ENCODE data around the gene SNCB. TPM values are rescaled to one million over a fixed set of nuclear protein-coding genes. Genes with fewer than 3 reads are reported as not detected.

SNCB gene
- polyA plus RNA-seq, 1 of the 3 experiments (the other 2 are of a cell fraction): 0.33 TPM

- DNase-seq: peak; percentile 65
- no peaks in the 10 kb centered on the region for H3K79me2 ChIP-seq (ENCODE audit: insufficient read depth)
- CTCF ChIA-PET: interaction anchor here (0.6 to 7.2 kb wide), 9 partner anchors 11 to 204 kb away, joined by 3 to 49 read pairs (median 5); partner anchors contain the start of genes CLTB, EIF4E1B, SNCB and TSPAN17
- H3K4me3 ChIP-seq (ENCODE audit: low read depth in 2 of 2, low read length in 1 of 2): peak overlapping the region; percentile 29 to 57; a peak in 3 of 4 replicates
- POLR2A ChIA-PET: no interaction called here
- no peaks in the 10 kb centered on the region for H3K36me3 ChIP-seq (replicated peaks in 1 of 2; ENCODE audit: control insufficient read depth in 1 of 2, insufficient read depth in 2 of 2, low read length in 1 of 2)
- H3K9ac ChIP-seq: no peak overlapping the region
- WGBS (ENCODE audit: low lambda C conversion rate): 8% methylated on average over 16 of the region's 59 CpGs
- no peak overlapping the region for H2AFZ ChIP-seq (ENCODE audit: low read depth)
- H3K4me1 ChIP-seq (ENCODE audit: control insufficient read depth in 1 of 2, insufficient read depth in 2 of 2, low read depth in 1 of 2, low read length in 1 of 2): peaks cover 4 to 21% of the 10 kb centered on the region in 2 experiments; a peak in 2 of 4 replicates
- peak overlapping the region; percentile 75 for H3K4me2 ChIP-seq
- no peak overlapping the region for H3K27ac ChIP-seq (ENCODE audit: low read depth in 2 of 2, low read length in 1 of 2)
- H3F3A ChIP-seq (replicated peaks; ENCODE audit: insufficient read depth): no peaks in the 10 kb centered on the region
- 0 out of 2 replicates have a peak, but pooled peaks have one; percentile 2 for TF ChIP-seq NRF1 (IDR thresholded peaks at IDR 0.05; ENCODE audit: low read depth, low read length)
- TF ChIP-seq, protein P1, sequence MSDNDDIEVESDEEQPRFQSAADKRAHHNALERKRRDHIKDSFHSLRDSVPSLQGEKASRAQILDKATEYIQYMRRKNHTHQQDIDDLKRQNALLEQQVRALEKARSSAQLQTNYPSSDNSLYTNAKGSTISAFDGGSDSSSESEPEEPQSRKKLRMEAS (IDR thresholded peaks at IDR 0.05; ENCODE audit: low read depth): peak; percentile 25; the same call in 1 of the 2 replicates
- TF ChIP-seq, protein P2, sequence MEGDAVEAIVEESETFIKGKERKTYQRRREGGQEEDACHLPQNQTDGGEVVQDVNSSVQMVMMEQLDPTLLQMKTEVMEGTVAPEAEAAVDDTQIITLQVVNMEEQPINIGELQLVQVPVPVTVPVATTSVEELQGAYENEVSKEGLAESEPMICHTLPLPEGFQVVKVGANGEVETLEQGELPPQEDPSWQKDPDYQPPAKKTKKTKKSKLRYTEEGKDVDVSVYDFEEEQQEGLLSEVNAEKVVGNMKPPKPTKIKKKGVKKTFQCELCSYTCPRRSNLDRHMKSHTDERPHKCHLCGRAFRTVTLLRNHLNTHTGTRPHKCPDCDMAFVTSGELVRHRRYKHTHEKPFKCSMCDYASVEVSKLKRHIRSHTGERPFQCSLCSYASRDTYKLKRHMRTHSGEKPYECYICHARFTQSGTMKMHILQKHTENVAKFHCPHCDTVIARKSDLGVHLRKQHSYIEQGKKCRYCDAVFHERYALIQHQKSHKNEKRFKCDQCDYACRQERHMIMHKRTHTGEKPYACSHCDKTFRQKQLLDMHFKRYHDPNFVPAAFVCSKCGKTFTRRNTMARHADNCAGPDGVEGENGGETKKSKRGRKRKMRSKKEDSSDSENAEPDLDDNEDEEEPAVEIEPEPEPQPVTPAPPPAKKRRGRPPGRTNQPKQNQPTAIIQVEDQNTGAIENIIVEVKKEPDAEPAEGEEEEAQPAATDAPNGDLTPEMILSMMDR (IDR thresholded peaks at IDR 0.05): no peak
- no peaks in the 10 kb centered on the region for H3K9me3 ChIP-seq
- no peaks in the 10 kb centered on the region for H3K9me2 ChIP-seq
- no peaks in the 10 kb centered on the region for H4K20me1 ChIP-seq (ENCODE audit: insufficient read depth)
- peaks cover 21% of the 10 kb centered on the region for H3K27me3 ChIP-seq (ENCODE audit: insufficient read depth)
Observed at GRCh38 chr5:176619569-176620332, 10.6 kb downstream of the SNCB start.

DNA sequence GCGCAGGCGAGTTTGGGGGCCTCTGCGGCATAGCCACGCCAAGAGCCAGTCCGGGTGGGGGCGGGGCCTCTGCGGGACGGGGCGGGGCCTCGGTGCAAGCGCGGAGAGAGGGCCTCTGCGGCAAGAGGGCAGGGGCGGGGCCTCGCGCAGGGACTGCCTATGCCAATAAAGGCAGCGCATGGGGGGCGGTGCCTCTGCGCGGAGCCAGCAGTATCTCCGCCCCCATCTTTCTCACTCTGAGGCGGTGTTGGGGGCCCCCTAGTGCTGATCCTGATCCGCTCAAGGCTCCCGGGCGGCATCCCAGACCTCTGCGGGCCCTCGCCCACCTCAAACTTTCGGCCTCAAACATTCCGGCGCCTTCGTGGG is 11.1 kb downstream of the SNCB start:
- whole genome bisulfite sequencing (ENCODE audit: low lambda C conversion rate): 24% methylated on average over 3 of the region's 31 CpGs
- DNase-seq: peak; percentile 98
- peaks cover 21% of the 10 kb centered on the region for H3K27me3 ChIP-seq (ENCODE audit: insufficient read depth)
- TF ChIP-seq MEF2A (IDR thresholded peaks at IDR 0.05; ENCODE audit: borderline replicate concordance, low read depth) (no peak), GATA2 (CRISPR knock-in tag; IDR thresholded peaks at IDR 0.05) (peak; percentile 41; the same call in 1 of the 2 replicates), POLR2AphosphoS5 (IDR thresholded peaks at IDR 0.05; ENCODE audit: low read depth, low read length) (no peak), FOXM1 (IDR thresholded peaks at IDR 0.05; ENCODE audit: low read depth) (no peak), EP300 (IDR thresholded peaks at IDR 0.05; ENCODE audit: borderline replicate concordance in 1 of 2, low read depth in 1 of 2, low read length in 1 of 2) (no peak), RXRA (IDR thresholded peaks at IDR 0.05; ENCODE audit: borderline replicate concordance, low read depth) (no peak), GABPA (IDR thresholded peaks at IDR 0.05; ENCODE audit: low read depth) (no peak), JUND (IDR thresholded peaks at IDR 0.05) (no peak), TAF1 (IDR thresholded peaks at IDR 0.05; ENCODE audit: borderline replicate concordance, low read depth, low read length) (no peak)
- TF ChIP-seq, protein P3, sequence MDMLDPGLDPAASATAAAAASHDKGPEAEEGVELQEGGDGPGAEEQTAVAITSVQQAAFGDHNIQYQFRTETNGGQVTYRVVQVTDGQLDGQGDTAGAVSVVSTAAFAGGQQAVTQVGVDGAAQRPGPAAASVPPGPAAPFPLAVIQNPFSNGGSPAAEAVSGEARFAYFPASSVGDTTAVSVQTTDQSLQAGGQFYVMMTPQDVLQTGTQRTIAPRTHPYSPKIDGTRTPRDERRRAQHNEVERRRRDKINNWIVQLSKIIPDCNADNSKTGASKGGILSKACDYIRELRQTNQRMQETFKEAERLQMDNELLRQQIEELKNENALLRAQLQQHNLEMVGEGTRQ (IDR thresholded peaks at IDR 0.05; ENCODE audit: borderline replicate concordance, low read depth, low read length): no peak
- TF ChIP-seq, protein P4, sequence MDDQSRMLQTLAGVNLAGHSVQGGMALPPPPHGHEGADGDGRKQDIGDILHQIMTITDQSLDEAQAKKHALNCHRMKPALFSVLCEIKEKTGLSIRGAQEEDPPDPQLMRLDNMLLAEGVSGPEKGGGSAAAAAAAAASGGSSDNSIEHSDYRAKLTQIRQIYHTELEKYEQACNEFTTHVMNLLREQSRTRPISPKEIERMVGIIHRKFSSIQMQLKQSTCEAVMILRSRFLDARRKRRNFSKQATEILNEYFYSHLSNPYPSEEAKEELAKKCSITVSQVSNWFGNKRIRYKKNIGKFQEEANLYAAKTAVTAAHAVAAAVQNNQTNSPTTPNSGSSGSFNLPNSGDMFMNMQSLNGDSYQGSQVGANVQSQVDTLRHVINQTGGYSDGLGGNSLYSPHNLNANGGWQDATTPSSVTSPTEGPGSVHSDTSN (IDR thresholded peaks at IDR 0.05): no peak
- TF ChIP-seq, protein P2 (IDR thresholded peaks at IDR 0.05): peak; percentile 59
- TF ChIP-seq, protein P5, sequence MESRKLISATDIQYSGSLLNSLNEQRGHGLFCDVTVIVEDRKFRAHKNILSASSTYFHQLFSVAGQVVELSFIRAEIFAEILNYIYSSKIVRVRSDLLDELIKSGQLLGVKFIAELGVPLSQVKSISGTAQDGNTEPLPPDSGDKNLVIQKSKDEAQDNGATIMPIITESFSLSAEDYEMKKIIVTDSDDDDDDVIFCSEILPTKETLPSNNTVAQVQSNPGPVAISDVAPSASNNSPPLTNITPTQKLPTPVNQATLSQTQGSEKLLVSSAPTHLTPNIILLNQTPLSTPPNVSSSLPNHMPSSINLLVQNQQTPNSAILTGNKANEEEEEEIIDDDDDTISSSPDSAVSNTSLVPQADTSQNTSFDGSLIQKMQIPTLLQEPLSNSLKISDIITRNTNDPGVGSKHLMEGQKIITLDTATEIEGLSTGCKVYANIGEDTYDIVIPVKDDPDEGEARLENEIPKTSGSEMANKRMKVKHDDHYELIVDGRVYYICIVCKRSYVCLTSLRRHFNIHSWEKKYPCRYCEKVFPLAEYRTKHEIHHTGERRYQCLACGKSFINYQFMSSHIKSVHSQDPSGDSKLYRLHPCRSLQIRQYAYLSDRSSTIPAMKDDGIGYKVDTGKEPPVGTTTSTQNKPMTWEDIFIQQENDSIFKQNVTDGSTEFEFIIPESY (IDR thresholded peaks at IDR 0.05; ENCODE audit: borderline replicate concordance, low read depth): no peak

More for the DNA sequence above, 11.1 kb downstream of the SNCB start:
- Histone ChIP-seq H3K4me2 (peak overlapping the region; percentile 75), H3K9ac (no peak overlapping the region), H3K27ac (ENCODE audit: low read depth in 2 of 2, low read length in 1 of 2) (no peak overlapping the region), H4K20me1 (ENCODE audit: insufficient read depth) (no peaks in the 10 kb centered on the region), H3K4me3 (ENCODE audit: low read depth in 2 of 2, low read length in 1 of 2) (peak overlapping the region; percentile 29 to 57; a peak in 3 of 4 replicates), H2AFZ (ENCODE audit: low read depth) (no peak overlapping the region), H3K4me1 (ENCODE audit: control insufficient read depth in 1 of 2, insufficient read depth in 2 of 2, low read depth in 1 of 2, low read length in 1 of 2) (peaks cover 6 to 26% of the 10 kb centered on the region in 2 experiments; a peak in 3 of 4 replicates), H3K36me3 (replicated peaks in 1 of 2; ENCODE audit: control insufficient read depth in 1 of 2, insufficient read depth in 2 of 2, low read length in 1 of 2) (no peaks in the 10 kb centered on the region), H3F3A (replicated peaks; ENCODE audit: insufficient read depth) (no peaks in the 10 kb centered on the region), H3K9me2 (no peaks in the 10 kb centered on the region), H3K79me2 (ENCODE audit: insufficient read depth) (no peaks in the 10 kb centered on the region), H3K9me3 (no peaks in the 10 kb centered on the region)
- ChIA-PET POLR2A (no interaction called here), CTCF (interaction anchor here (0.7 to 7.2 kb wide), 9 partner anchors 10 to 889 kb away, joined by 3 to 49 read pairs (median 4); partner anchors contain the start of gene CLTB)
